Adrenal gland (tissue), 12 donors: Measurements from ENCODE around the gene NR5A1. TPM values are rescaled to one million over a fixed set of nuclear protein-coding genes. Genes with fewer than 3 reads are reported as not detected.
A peak's percentile ranks its signal among the peaks of the same experiment; 100 is the strongest.

ENCODE experiments used
- DNase-seq, 7 donors: peaks; one replicate each; pipeline ENCODE4 v3.0.0-alpha.2; 2019 to 2020
- H3K27ac ChIP-seq, 5 donors: fragments of 200-600 bp; sonication (generic) in 4 of 5; 1 replicate in 3 of 5; 2 replicates in 2 of 5; pipeline versions ENCODE4 v1.5.1 to v1.8.0; 2016 to 2020; ENCODE audit warnings: mild to moderate bottlenecking in 1 of 5
- H3K27me3 ChIP-seq: fragments of 200-600 bp; 2 replicates; pipeline ENCODE4 v1.8.0; 2021
- H3K36me3 ChIP-seq, 2 donors: fragments of 200-600 bp; replicated peaks in 1 of 2; 1 replicate in 1 of 2; 2 replicates in 1 of 2; pipeline versions ENCODE4 v1.5.1 to v1.8.0; 2018 to 2022
- H3K4me1 ChIP-seq, 2 donors: fragments of 200-600 bp; replicated peaks in 1 of 2; 1 replicate in 1 of 2; 2 replicates in 1 of 2; pipeline versions ENCODE4 v1.5.1 to v1.8.0; 2018 to 2021
- H3K4me3 ChIP-seq, 4 donors: fragments of 200-600 bp; sonication (generic) in 3 of 4; one replicate each; pipeline ENCODE4 v1.5.1; 2016 to 2018
- H3K9me3 ChIP-seq, 3 donors: fragments of 200-600 bp; sonication (generic) in 1 of 3; replicated peaks in 1 of 3; 1 replicate in 2 of 3; 2 replicates in 1 of 3; pipeline versions ENCODE4 v1.5.1 to v1.8.0; 2016 to 2021
- POLR2A ChIP-seq, 2 donors: fragments of 450-650 bp; IDR thresholded peaks; one replicate each; pipeline ENCODE4 v1.6.1; 2017; ENCODE audit warnings: antibody characterized with exemption in 2 of 2, mild to moderate bottlenecking in 2 of 2, moderate library complexity in 1 of 2
- WGBS, 4 donors: extraction: QIAGEN DNeasy Blood & Tissue Kit in 2 of 4; methylation state at CpG; one replicate each; pipeline versions ENCODE4 v1.1.5 to v1.1.7; 2013 to 2017; 5-methylcytosine and 5-hydroxymethylcytosine counted together
- intact Hi-C, 2 donors: fragments of 100-400 bp; cut with DNase I; formaldehyde crosslinking; loops; one replicate each; pipeline versions ENCODE4 v1.14.1 to v1.15.0; 2022 to 2023
- polyA plus RNA-seq, 3 donors: library from polyadenylated mRNA; stranded (reverse); fragments of 200-250 nt in 2 of 3; fragments of 350-450 nt in 1 of 3; fragmentation: Illumina TruSeq in 1 of 3; extraction: RNeasy Lipid Tissue Mini Kit (QIAGEN cat#74804) in 1 of 3; gene quantifications; one replicate each; pipeline ENCODE4 v1.2.3, GENCODE V29; 2013 to 2014
- total RNA-seq, 9 donors: library from RNA; depleted of rRNA in 4 of 9; stranded (reverse); fragments of >200 nt in 4 of 9; fragments of 120-200 nt in 1 of 9; fragmentation: NEBNext Ultra II Directional in 1 of 9; extraction: Animal tissue kit (Norgen Biotek cat#: 25700) in 1 of 9; gene quantifications; one replicate each; pipeline versions ENCODE4 v1.1.0 to v1.2.4, GENCODE V29; 2013 to 2023
- TF ChIP-seq, protein P1 (sequence below), 6 experiments: fragments of 450-650 bp in 4 of 6; fragments of 200-600 bp in 2 of 6; sonication (generic) in 1 of 6; IDR thresholded peaks; 1 replicate in 5 of 6; 2 replicates in 1 of 6; pipeline versions ENCODE4 v1.5.1 to v1.8.0; 2016 to 2021; ENCODE audit warnings: antibody characterized with exemption in 6 of 6, mild to moderate bottlenecking in 2 of 6, moderate library complexity in 1 of 6
- donor health status: healthy with polysubstance abuse.
- donor health status: Bipolar disorder and iron deficiency.
- donor health status: DM: yes; HTN: yes; CAD: no.
- donor health status: DM: no; HTN: no; CAD: no.
- donor health status: DM: no; HTN: no; CAD: no.
- donor health status: DM: yes; HTN: yes; CAD: no.

NR5A1 gene
- total and polyA plus RNA-seq, 12 donors = 110 to 637 (median 216) TPM

DNA sequence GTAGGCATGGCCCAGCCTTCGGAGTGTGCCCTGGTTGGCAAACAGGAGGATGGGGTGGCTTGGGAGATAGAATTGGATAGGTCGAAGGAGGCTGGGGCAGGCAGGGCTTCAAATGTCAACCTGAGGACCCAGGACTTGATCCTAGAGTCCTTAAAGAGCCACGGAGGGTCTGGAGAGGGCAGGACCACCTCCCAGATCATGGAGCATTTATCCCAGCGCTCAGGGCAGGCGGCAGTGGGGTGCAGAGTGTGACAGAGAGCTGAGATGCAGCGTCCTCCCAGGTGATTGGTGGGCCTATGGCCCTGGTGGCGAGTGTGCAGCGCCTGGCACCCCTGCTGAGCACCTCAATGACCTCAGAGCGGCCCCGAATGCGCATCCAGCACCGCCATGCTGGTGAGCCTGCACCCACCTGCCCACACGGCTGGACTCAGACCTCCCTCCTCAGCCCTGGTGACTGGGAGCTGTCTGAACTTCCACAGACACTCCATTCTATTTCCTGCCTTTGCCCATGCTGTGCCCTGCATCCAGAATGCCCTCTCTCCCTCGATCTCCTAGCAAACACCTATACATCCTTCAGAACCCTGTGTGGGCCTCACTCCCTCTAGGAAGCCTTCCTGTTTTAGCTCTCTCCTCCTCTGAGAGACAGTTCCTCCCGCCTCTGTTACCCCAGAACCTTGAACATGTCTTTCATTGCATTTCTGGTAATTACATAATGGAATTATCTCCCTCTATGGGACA, 50.7 kb downstream of the NR5A1 start:
- no peaks in the 10 kb centered on the region for H3K36me3 ChIP-seq
- peak in 1 of 7 donors; percentile 6 for DNase-seq
- WGBS, 4 donors = 73 to 86% (median 82%) methylated on average over 7 to 15 of the region's 15 CpGs

DNA sequence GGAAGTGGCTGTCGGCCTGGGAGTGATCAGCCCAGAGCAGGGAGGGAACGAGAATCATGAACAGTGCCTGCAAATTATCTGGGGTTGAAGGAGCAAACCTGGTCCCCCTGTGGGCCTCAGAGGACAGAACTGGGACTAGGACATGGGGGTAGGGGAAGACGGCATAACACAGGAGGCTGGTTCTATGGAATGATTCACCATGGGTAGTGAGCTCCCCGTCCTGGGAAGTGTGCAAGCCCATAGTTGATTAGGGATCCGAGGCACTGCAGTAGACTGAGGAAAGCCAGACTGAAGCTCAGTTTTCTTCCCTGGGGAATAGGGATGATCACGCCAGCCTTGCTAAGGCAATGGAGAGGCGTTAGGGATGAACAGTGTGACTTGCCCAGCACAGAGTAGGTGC, 51.4 kb downstream of the NR5A1 start:
- Histone ChIP-seq H3K36me3 (no peaks in the 10 kb centered on the region), H3K27ac (no peak overlapping the region), H3K27me3 (peaks cover 10% of the 10 kb centered on the region), H3K9me3 (no peaks in the 10 kb centered on the region), H3K4me1 (peaks cover 7% of the 10 kb centered on the region in 2 donors), H3K4me3 (no peak overlapping the region)
- no peak for TF ChIP-seq POLR2A (IDR thresholded peaks at IDR 0.05)
- TF ChIP-seq, protein P1, sequence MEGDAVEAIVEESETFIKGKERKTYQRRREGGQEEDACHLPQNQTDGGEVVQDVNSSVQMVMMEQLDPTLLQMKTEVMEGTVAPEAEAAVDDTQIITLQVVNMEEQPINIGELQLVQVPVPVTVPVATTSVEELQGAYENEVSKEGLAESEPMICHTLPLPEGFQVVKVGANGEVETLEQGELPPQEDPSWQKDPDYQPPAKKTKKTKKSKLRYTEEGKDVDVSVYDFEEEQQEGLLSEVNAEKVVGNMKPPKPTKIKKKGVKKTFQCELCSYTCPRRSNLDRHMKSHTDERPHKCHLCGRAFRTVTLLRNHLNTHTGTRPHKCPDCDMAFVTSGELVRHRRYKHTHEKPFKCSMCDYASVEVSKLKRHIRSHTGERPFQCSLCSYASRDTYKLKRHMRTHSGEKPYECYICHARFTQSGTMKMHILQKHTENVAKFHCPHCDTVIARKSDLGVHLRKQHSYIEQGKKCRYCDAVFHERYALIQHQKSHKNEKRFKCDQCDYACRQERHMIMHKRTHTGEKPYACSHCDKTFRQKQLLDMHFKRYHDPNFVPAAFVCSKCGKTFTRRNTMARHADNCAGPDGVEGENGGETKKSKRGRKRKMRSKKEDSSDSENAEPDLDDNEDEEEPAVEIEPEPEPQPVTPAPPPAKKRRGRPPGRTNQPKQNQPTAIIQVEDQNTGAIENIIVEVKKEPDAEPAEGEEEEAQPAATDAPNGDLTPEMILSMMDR (IDR thresholded peaks at IDR 0.05) = no peak
- intact Hi-C loops = no loop called here
- DNase-seq = peak in 1 of 7 donors; percentile 5
- 87 to 94% (median 88%) methylated on average over 4 to 7 of the region's 7 CpGs for WGBS, 4 donors

More for the DNA sequence above, 50.7 kb downstream of the NR5A1 start:
- TF ChIP-seq, protein P1 (IDR thresholded peaks at IDR 0.05) = no peak
- no peak for TF ChIP-seq POLR2A (IDR thresholded peaks at IDR 0.05)
- Histone ChIP-seq H3K4me1 (peaks cover 2 to 5% of the 10 kb centered on the region in 2 donors), H3K4me3 (no peak overlapping the region), H3K27me3 (peaks cover 10% of the 10 kb centered on the region), H3K27ac (no peak overlapping the region), H3K9me3 (no peaks in the 10 kb centered on the region)
- intact Hi-C loops = no loop called here

DNA sequence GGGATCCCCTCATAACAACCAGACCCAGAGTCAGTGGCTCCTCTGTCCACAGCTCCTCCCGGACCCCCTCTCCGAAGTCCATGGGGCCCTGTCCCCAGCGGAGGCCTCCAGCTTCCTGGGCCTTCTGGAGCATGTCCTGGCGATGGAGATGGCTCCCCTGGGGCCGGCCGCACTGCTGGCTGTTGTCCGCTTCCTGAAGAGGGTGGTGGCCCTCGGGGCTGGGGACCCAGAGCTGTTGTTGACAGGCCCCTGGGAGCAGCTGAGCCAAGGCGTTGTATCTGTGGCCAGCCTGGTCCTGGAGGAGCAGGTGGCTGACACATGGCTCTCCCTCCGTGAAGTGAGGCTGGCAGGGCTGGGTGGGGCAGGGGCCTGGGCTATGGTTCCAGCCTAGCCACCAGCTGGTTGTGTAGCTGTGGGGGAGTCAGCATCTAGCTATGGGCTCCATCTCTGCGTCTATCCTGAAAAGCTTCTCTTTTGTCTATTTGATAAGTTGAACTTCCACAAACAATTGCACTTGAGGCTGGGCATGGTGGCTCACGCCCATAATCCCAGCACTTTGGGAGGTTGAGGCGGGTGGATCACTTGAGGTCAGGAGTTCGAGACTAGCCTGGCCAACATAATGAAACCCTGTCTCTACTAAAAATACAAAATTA, 52.3 kb downstream of the NR5A1 start:
- Histone ChIP-seq H3K27ac (no peak overlapping the region), H3K36me3 (no peaks in the 10 kb centered on the region), H3K4me1 (peaks cover 7% of the 10 kb centered on the region in 2 donors), H3K4me3 (no peak overlapping the region), H3K27me3 (peaks cover 10% of the 10 kb centered on the region), H3K9me3 (no peaks in the 10 kb centered on the region)
- TF ChIP-seq, protein P1 (IDR thresholded peaks at IDR 0.05) = no peak
- no peak for TF ChIP-seq POLR2A (IDR thresholded peaks at IDR 0.05)
- WGBS, 4 donors = 89 to 94% (median 91%) methylated on average over 3 to 14 of the region's 14 CpGs
- intact Hi-C loops = no loop called here
- no peak for DNase-seq

DNA sequence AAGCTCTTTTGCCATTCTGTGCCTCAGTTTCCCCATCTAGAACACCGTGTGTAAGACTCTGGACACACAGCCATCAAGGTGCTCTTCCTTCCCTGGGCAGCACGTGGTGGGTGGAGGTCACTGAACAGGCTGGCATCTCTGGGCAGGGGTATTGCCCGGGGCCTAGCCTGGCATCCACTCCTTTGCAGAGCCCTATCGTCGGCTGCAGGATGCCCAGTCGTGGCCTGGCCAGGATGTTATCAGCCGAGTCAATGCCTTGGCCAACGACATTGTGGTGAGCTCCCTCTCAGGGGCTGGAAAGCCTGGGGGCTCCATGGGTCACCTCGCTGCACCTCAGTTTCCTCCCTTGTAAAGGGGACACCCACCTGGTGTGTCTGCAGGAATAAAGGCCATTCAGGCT, 52.9 kb downstream of the NR5A1 start:
- no peaks in the 10 kb centered on the region for H3K36me3 ChIP-seq
- TF ChIP-seq POLR2A (IDR thresholded peaks at IDR 0.05) = no peak
- TF ChIP-seq, protein P1 (IDR thresholded peaks at IDR 0.05) = no peak
- no peak overlapping the region for H3K27ac ChIP-seq
- WGBS, 4 donors = 75 to 90% (median 80%) methylated on average over 1 to 9 of the region's 9 CpGs
- H3K4me1 ChIP-seq = peaks cover 7% of the 10 kb centered on the region in 2 donors
- no peak for DNase-seq
- peaks cover 10% of the 10 kb centered on the region for H3K27me3 ChIP-seq
- intact Hi-C loops = no loop called here
- no peak overlapping the region for H3K4me3 ChIP-seq
- H3K9me3 ChIP-seq = no peaks in the 10 kb centered on the region
